ENCODE measurements around the gene TIMM44. TPM values are rescaled to one million over a fixed set of nuclear protein-coding genes. Genes with fewer than 3 reads are reported as not detected.

The TIMM44 gene
- total RNA-seq, 2 experiments from 2014 or later: 86.0 to 116 TPM

- no TSS peak for BruUV-seq (replicated peaks)
- intact Hi-C loops (cut with micrococcal nuclease; ENCODE audit: unreplicated experiment): loop anchor here (1.0 kb wide), 1 partner anchor 31 kb away; no protein-coding TSS in a partner anchor
These were observed 27.4 kb upstream of the TIMM44 start for GRCh38 chr19:7970716-7971448.

GRCh38 chr19:7969555-7969939, 26.1 kb upstream of the TIMM44 start:
- no peaks in the 10 kb centered on the region for H3K9me2 ChIP-seq (ENCODE audit: insufficient read depth, low read length)
- no peaks in the 10 kb centered on the region for H3K79me2 ChIP-seq (ENCODE audit: insufficient read depth, low read depth, low read length)
- BruUV-seq (replicated peaks): TSS peak; percentile 33
- H3K27ac ChIP-seq (ENCODE audit: low read depth, low read length, poor library complexity, severe bottlenecking): no peak overlapping the region
- peaks cover 85% of the 10 kb centered on the region for H3K36me3 ChIP-seq (ENCODE audit: insufficient read depth, low read length)
- DNase-seq (ENCODE audit: low spot score): no peak
- H4K20me1 ChIP-seq (ENCODE audit: insufficient read depth, low read length): no peaks in the 10 kb centered on the region
- no peak overlapping the region for H3K4me3 ChIP-seq (ENCODE audit: low read depth, low read length, poor library complexity, severe bottlenecking)
- intact Hi-C loops (cut with micrococcal nuclease; ENCODE audit: unreplicated experiment): no loop called here
- H3K4me2 ChIP-seq (ENCODE audit: low read length): no peak overlapping the region
- ChIA-PET CTCF (ENCODE audit: unreplicated experiment) (no interaction called here), POLR2A (no interaction called here)
- TF ChIP-seq EZH2phosphoT487 (IDR thresholded peaks at IDR 0.05; ENCODE audit: borderline replicate concordance, low read depth, low read length) (no peak), CTCF (conservative IDR thresholded peaks at IDR 0.05; ENCODE audit: low read length) (no peak)
- H3K4me1 ChIP-seq (ENCODE audit: insufficient read depth, low read length, poor library complexity, severe bottlenecking): no peaks in the 10 kb centered on the region
- no peaks in the 10 kb centered on the region for H3K9me3 ChIP-seq (ENCODE audit: low read length)
- H2AFZ ChIP-seq (ENCODE audit: low read length): no peak overlapping the region

More at GRCh38 chr19:7970716-7971448, 27.4 kb upstream of the TIMM44 start:
- no peaks in the 10 kb centered on the region for H3K9me3 ChIP-seq (ENCODE audit: low read length)
- ChIA-PET CTCF (ENCODE audit: unreplicated experiment) (no interaction called here), POLR2A (no interaction called here)
- peak; percentile 45 for DNase-seq (ENCODE audit: low spot score)
- TF ChIP-seq EZH2phosphoT487 (IDR thresholded peaks at IDR 0.05; ENCODE audit: borderline replicate concordance, low read depth, low read length) (no peak), CTCF (conservative IDR thresholded peaks at IDR 0.05; ENCODE audit: low read length) (peak; percentile 88)
- no peak overlapping the region for H3K4me3 ChIP-seq (ENCODE audit: low read depth, low read length, poor library complexity, severe bottlenecking)
- no peak overlapping the region for H2AFZ ChIP-seq (ENCODE audit: low read length)
- H3K4me1 ChIP-seq (ENCODE audit: insufficient read depth, low read length, poor library complexity, severe bottlenecking): no peaks in the 10 kb centered on the region
- H3K27ac ChIP-seq (ENCODE audit: low read depth, low read length, poor library complexity, severe bottlenecking): no peak overlapping the region
- no peaks in the 10 kb centered on the region for H4K20me1 ChIP-seq (ENCODE audit: insufficient read depth, low read length)
- no peaks in the 10 kb centered on the region for H3K9me2 ChIP-seq (ENCODE audit: insufficient read depth, low read length)
- peaks cover 83% of the 10 kb centered on the region for H3K36me3 ChIP-seq (ENCODE audit: insufficient read depth, low read length)
- H3K4me2 ChIP-seq (ENCODE audit: low read length): no peak overlapping the region
- no peaks in the 10 kb centered on the region for H3K79me2 ChIP-seq (ENCODE audit: insufficient read depth, low read depth, low read length)

- ChIA-PET POLR2A (no interaction called here), CTCF (ENCODE audit: unreplicated experiment) (no interaction called here)
- Histone ChIP-seq H2AFZ (ENCODE audit: low read length) (no peak overlapping the region), H3K79me2 (ENCODE audit: insufficient read depth, low read depth, low read length) (no peaks in the 10 kb centered on the region), H4K20me1 (ENCODE audit: insufficient read depth, low read length) (no peaks in the 10 kb centered on the region), H3K9me3 (ENCODE audit: low read length) (no peaks in the 10 kb centered on the region), H3K27ac (ENCODE audit: low read depth, low read length, poor library complexity, severe bottlenecking) (no peak overlapping the region), H3K4me2 (ENCODE audit: low read length) (no peak overlapping the region), H3K4me1 (ENCODE audit: insufficient read depth, low read length, poor library complexity, severe bottlenecking) (no peaks in the 10 kb centered on the region), H3K36me3 (ENCODE audit: insufficient read depth, low read length) (peaks cover 85% of the 10 kb centered on the region), H3K4me3 (ENCODE audit: low read depth, low read length, poor library complexity, severe bottlenecking) (no peak overlapping the region), H3K9me2 (ENCODE audit: insufficient read depth, low read length) (no peaks in the 10 kb centered on the region)
- BruUV-seq (replicated peaks): no TSS peak
- DNase-seq (ENCODE audit: low spot score): no peak
- TF ChIP-seq EZH2phosphoT487 (IDR thresholded peaks at IDR 0.05; ENCODE audit: borderline replicate concordance, low read depth, low read length) (no peak), CTCF (conservative IDR thresholded peaks at IDR 0.05; ENCODE audit: low read length) (no peak)
- intact Hi-C loops (cut with micrococcal nuclease; ENCODE audit: unreplicated experiment): no loop called here
These were observed 25.5 kb upstream of the TIMM44 start for GRCh38 chr19:7968796-7969554.

Measured in OCI-LY7 (cell line).